Coronary artery (tissue), 2 donors: ENCODE data around the gene PRKCH.

Source experiments
- DNase-seq: peaks from one replicate; pipeline ENCODE4 v3.0.0-alpha.2; 2017; ENCODE audit warnings: low spot score
- H3K27ac ChIP-seq, 2 donors: fragments of 200-600 bp; sonication (generic); one replicate each; pipeline ENCODE4 v1.5.1; 2016 to 2019
- H3K4me3 ChIP-seq: fragments of 200-600 bp; sonication (generic); 2 replicates; pipeline ENCODE4 v1.5.1; 2016; ENCODE audit warnings: mild to moderate bottlenecking, moderate library complexity
- CTCF ChIP-seq: fragments of 200-600 bp; sonication (generic); IDR thresholded peaks from one replicate; pipeline ENCODE4 v1.5.1; 2019; ENCODE audit warnings: antibody characterized with exemption

Gene PRKCH

GRCh38 chr14:61472801-61473376 lies 151.5 kb downstream of the PRKCH start:
- no peak for TF ChIP-seq CTCF
- H3K27ac ChIP-seq: peak overlapping the region; percentile 71 to 79
- peak overlapping the region; percentile 64 for H3K4me3 ChIP-seq
- no peak for DNase-seq

GRCh38 chr14:61474015-61474414 lies 152.6 kb downstream of the PRKCH start:
- H3K27ac ChIP-seq: peak overlapping the region in 1 of 2 donors; percentile 19

GRCh38 chr14:61474701-61475100 lies 153.3 kb downstream of the PRKCH start:
- Histone ChIP-seq H3K27ac (peak overlapping the region; percentile 23 to 42), H3K4me3 (no peak overlapping the region)
- no peak for TF ChIP-seq CTCF
- no peak for DNase-seq

More at GRCh38 chr14:61474015-61474414, 152.6 kb downstream of the PRKCH start:
- no peak for DNase-seq
- no peak for TF ChIP-seq CTCF
- H3K4me3 ChIP-seq: no peak overlapping the region

GRCh38 chr14:61475316-61475715 lies 153.9 kb downstream of the PRKCH start:
- no peak for DNase-seq
- H3K27ac ChIP-seq: peak overlapping the region; percentile 10 to 89
- TF ChIP-seq CTCF: peak; percentile 54
- no peak overlapping the region for H3K4me3 ChIP-seq

- TF ChIP-seq CTCF: no peak
- H3K4me3 ChIP-seq: no peak overlapping the region
- H3K27ac ChIP-seq: peak overlapping the region; percentile 87 to 89
- DNase-seq: no peak
Measured at GRCh38 chr14:61476105-61476753, 154.8 kb downstream of the PRKCH start.

- peak overlapping the region; percentile 87 to 89 for H3K27ac ChIP-seq
- peak; percentile 85 for DNase-seq
- TF ChIP-seq CTCF: no peak
- no peak overlapping the region for H3K4me3 ChIP-seq
Measured at GRCh38 chr14:61476754-61477410, 155.5 kb downstream of the PRKCH start.
